ENCODE measurements around the gene GNAS.
A peak's percentile ranks its signal among the peaks of the same experiment; 100 is the strongest.
"Not testable (repeated sequence)": the region's sequence is repeated elsewhere in the genome, so short reads cannot be mapped to it uniquely, and the experiment has no call there.

The GNAS gene

GRCh38 chr20:58852543-58853271 is at the start of gene GNAS:
Gene GNAS (plus strand): TSS chr20:58852716.
- DNase-seq (ENCODE audit: low spot score): peak; percentile 70

GRCh38 chr20:58803533-58803932 is 49.0 kb upstream of the GNAS start:
- DNase-seq (ENCODE audit: low spot score): no peak

- DNase-seq (ENCODE audit: low spot score): no peak
These were observed 44.7 kb upstream of the GNAS start for GRCh38 chr20:58807801-58808200.

GRCh38 chr20:58808271-58809046 is 44.1 kb upstream of the GNAS start:
- DNase-seq (ENCODE audit: low spot score): no peak

- DNase-seq (ENCODE audit: low spot score): no peak
These were observed 42.2 kb upstream of the GNAS start for GRCh38 chr20:58810116-58810878.

GRCh38 chr20:58810879-58811250 is 41.7 kb upstream of the GNAS start:
- no peak for DNase-seq (ENCODE audit: low spot score)

GRCh38 chr20:58811334-58811733 is 41.2 kb upstream of the GNAS start:
- no peak for DNase-seq (ENCODE audit: low spot score)

GRCh38 chr20:58813369-58813768 is 39.1 kb upstream of the GNAS start:
- no peak for DNase-seq (ENCODE audit: low spot score)

GRCh38 chr20:58815448-58815847 is 37.1 kb upstream of the GNAS start:
- DNase-seq (ENCODE audit: low spot score): no peak

GRCh38 chr20:58816051-58816450 is 36.5 kb upstream of the GNAS start:
- DNase-seq (ENCODE audit: low spot score): no peak

GRCh38 chr20:58816957-58817651 is 35.4 kb upstream of the GNAS start:
- DNase-seq (ENCODE audit: low spot score): no peak

- no peak for DNase-seq (ENCODE audit: low spot score)
These were observed 34.8 kb upstream of the GNAS start for GRCh38 chr20:58817748-58818147.

- no peak for DNase-seq (ENCODE audit: low spot score)
These were observed 33.8 kb upstream of the GNAS start for GRCh38 chr20:58818586-58819285.

- DNase-seq (ENCODE audit: low spot score): no peak
These were observed 32.6 kb upstream of the GNAS start for GRCh38 chr20:58819921-58820320.

GRCh38 chr20:58820515-58820914 is 32.0 kb upstream of the GNAS start:
- DNase-seq (ENCODE audit: low spot score): not testable (repeated sequence)

- no peak for DNase-seq (ENCODE audit: low spot score)
These were observed 30.4 kb upstream of the GNAS start for GRCh38 chr20:58822149-58822548.

- no peak for DNase-seq (ENCODE audit: low spot score)
These were observed 29.5 kb upstream of the GNAS start for GRCh38 chr20:58822748-58823730.

GRCh38 chr20:58824843-58825242 is 27.7 kb upstream of the GNAS start:
- no peak for DNase-seq (ENCODE audit: low spot score)

- DNase-seq (ENCODE audit: low spot score): no peak
These were observed 27.1 kb upstream of the GNAS start for GRCh38 chr20:58825450-58825849.

- DNase-seq (ENCODE audit: low spot score): no peak
These were observed 26.2 kb upstream of the GNAS start for GRCh38 chr20:58826271-58826670.

All from germinal center (tissue), 1 donor.